GM21717 (cell line): Measurements from ENCODE around the gene ZNF587B.
A peak's percentile ranks its signal among the peaks of the same experiment; 100 is the strongest.
"Not testable (repeated sequence)": the region's sequence is repeated elsewhere in the genome, so short reads cannot be mapped to it uniquely, and the experiment has no call there.

Experiments
- ATAC-seq: cut with Tn5 transposase; IDR thresholded peaks from one replicate; pipeline ENCODE4 v1.9.1; 2021; ENCODE audit warnings: mild to moderate bottlenecking, moderate library complexity; ENCODE audit not compliant: unreplicated experiment

The ZNF587B gene

DNA sequence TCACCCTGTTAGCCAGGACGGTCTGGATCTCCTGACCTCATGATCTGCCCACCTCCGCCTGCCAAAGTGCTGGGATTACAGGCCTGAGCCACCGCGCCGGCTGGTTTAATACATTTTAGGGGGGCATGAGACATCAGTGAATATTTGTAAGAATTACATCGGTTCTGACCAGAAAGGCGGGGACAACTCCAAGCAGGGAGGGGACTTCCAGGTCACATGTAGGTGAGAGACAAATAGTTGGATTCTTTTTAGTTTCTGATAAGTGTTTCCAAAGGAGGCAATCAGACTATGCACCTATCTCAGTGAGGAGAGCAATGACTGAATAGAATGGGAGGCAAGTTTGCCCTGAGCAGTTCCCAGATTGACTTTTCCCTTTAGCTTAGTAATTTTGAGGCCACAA lies 11.7 kb upstream of the ZNF587B start:
- no peak for ATAC-seq

DNA sequence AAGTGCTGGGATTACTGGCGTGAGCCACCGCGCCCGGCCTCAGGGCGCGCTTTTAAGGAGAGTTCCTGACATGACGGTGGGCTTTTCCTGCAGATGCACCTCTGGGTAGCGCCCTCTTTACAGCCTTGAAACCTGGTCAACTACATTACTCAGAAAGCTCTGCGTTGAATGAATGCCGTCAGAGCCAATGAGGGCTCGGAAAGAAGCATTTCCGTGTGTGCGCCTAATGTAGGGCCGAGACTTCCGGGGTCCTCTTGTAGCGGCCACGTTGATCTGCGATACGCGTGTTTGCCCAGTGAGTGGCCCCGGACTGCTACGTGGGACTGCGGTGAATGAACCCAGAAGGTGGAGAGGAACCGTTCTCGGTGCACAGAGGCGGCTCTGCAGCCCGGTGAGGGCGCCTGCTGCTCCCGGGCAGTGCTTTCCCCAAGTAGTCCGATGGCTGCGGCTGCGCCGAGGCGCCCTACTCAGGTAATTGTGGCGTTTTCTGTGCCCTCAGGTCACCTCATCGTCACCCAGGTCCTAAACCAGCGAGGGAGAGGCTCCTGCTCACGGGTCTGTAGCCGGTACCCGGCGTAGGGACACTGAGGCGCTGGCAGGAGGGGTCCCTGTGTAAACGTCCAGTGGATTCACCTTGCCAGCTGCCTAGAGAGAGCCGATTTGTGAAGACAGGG lies 10.5 kb upstream of the ZNF587B start:
- peak; percentile 88 for ATAC-seq

DNA sequence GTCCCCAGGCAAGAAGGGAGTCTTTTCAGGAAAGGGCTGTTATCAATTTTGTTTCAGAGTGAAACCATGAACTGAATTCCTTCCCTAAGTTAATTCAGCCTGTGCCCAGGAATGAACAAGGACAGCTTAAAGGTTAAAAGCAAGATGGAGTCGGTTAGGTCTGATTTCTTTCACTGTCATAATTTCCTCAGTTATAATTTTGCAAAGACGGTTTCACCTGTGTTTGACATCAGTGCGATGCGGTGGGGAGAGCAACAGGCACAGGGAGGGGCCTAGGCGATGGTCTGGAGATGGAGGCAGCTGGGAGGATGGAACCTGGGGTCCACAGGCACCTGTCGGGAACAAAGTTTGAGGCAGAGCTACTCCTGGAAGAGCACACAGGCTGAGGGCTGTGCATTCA lies 9.5 kb upstream of the ZNF587B start:
- no peak for ATAC-seq

DNA sequence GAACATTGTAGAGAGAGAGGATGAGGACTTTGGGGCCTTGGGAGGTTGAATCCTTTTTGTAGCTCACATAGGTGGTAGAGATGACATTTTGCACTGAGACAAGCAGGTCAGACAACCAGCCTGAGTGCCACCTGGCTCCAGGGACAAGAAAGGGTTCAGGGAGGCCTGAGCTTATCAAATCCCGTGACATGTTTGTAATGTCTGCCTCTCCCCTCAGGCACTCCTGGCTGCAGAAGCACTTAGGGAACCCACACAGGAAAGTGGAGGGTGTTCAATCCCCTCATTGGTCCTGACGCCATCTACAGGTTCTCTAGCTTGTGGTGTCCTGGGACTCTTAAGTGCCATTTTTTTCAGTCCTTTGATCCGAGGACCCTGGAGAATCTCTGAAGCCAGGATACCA lies 9.0 kb upstream of the ZNF587B start:
- not testable (repeated sequence) for ATAC-seq

DNA sequence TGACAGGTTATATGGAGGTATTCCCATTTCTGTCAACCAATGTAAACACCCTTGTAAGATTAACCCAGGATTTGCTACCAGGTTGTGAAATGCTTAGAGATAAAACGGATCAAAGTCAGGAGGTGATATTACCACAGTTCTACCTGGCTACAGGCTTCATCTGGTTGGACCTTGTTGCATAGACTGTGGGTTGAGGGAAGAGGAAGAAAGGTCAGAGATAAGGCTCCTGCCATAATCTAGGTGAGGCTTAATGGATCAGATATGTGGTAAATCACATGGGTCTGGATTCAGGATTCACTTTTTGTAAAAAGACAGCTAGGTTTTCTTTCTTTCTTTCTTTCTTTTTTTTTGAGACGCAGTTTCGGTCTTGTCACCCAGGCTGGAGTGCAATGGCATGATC lies 8.6 kb upstream of the ZNF587B start:
- ATAC-seq, result not testable (repeated sequence)

DNA sequence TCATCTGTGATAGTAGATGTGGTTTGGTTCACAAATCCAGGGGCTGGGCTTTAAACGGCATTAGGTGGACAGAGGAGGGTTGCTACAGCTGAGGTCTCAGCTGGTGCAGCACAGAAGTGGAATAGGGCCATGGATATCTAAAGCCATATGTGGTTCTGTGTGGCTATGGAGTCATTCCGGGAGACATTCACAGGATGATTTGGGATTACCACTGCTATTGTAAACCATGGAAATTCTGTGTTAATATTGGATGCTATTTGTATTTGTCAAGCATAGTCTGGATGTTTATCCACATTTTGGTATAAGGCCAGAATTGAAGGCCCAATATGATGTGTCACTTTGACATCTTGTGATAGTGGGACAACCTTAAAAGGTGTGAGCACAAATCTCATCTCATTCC lies 6.9 kb upstream of the ZNF587B start:
- ATAC-seq, result not testable (repeated sequence)

DNA sequence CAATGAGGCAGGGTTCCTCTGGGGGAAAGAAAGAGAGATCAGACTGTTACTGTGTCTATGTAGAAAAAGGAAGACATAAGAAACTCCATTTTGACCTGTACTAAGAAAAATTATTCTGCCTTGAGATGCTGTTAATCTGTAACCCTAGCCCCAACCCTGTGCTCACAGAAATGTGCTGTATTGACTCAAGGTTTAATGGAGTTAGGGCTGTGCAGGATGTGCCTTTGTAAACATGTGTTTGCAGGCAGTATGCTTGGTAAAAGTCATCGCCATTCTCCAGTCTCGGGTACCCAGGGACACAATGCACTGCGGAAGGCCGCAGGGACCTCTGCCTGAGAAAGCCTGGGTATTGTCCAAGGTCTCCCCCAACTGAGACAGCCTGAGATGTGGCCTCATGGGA lies 6.5 kb upstream of the ZNF587B start:
- not testable (repeated sequence) for ATAC-seq

DNA sequence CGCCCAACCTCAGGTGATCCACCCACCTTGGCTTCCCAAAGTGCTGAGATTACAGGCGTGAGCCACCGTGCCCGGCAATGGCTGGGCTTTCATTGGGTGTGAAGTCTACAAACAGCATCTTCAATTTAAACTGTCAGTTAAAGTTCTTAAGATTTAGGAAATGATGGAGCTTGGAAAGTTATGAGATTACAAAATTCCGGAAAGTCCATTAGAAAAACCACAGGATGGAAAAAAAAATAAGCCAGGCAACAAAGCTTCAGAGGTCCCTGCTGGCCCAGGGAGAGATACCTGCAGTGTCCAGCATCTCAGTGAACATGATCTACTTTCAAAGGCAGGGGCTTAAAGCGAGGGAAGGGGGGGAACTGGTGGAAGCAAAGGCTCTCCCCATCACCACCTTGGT lies 4.6 kb upstream of the ZNF587B start:
- no peak for ATAC-seq

DNA sequence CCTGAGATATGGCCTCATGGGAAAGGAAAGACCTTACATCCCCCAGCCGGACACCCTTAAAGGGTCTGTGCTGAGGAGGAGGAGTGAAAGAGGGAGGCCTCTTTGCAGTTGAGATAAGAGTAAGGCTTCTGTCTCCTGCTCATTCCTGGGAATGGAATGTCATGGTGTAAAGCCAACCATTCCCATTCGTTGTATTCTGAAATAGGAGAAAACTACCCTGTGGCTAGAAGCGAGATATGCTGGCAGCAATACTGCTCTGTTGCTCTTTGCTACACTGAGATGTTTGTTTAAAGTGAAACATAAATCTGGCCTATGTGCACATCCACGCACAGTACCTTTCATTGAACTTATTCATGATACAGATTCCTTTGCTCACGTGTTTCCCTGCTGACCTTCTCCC lies 783 bp upstream of the ZNF587B start:
- no peak for ATAC-seq

DNA sequence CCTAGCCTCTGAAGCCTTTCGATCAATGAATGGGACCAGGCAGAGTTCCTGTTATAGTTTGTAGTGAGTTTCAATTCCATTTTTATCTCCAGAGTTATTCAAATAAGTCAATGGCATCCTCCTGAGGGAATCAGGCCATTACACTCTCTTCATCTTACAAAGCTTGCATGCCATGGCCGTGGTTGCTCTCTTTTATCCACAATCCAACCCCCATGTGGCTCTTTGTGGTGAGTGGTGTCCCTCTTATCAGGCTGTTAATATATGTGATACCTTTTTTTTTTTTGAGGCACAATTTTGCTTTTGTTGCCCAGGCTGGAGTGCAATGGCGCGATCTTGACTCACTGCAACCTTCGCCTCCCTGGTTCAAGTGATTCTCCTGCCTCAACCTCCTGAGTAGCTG lies 6.9 kb downstream of the ZNF587B start:
- not testable (repeated sequence) for ATAC-seq

DNA sequence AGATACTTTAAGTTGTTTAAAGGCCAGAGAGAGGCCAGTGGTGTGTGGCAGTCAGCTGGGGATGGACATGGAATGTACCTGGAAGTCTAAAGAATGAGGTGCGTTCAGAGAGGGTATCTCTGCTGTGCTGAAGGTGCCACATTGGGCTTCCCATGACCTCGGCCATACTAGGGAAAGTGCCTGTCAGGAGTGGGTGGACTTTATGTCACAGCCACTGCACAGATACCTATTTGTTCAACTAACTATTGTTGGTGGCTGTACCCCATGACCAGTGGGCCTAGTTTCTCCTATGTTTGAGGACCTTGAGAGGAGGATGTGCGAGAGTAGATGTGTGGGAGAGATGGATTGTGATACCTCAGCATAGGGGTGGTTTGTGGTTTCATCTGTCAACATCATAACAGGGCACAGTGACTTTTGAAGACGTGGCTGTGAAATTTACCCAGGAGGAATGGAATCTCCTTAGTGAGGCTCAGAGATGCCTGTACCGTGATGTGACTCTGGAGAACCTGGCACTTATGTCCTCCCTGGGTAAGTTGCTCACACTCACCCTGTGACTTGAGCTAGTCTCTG lies 8.6 kb downstream of the ZNF587B start:
- ATAC-seq, result not testable (repeated sequence)

DNA sequence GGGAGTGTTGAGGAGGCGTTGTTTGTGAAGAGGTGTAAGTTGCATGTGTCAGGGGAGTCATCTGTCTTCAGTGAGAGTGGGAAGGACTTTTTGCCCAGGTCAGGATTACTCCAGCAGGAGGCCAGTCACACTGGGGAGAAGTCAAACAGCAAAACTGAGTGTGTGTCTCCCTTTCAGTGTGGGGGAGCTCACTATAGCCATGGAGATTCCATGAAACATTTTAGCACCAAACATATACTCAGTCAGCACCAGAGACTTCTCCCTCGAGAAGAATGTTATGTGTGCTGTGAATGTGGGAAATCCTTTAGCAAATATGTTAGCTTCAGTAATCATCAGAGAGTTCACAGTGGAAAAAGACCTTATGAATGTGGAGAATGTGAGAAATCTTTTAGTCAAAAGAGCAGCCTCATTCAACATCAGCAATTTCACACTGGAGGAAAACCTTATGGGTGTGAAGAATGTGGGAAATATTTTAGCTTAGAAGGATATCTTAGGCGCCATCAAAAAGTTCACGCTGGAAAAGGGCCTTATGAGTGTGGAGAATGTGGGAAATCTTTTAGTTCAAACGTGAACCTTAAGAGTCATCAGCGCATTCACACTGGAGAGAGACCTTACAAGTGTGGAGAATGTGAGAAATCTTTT lies 11.1 kb downstream of the ZNF587B start:
- no peak for ATAC-seq

DNA sequence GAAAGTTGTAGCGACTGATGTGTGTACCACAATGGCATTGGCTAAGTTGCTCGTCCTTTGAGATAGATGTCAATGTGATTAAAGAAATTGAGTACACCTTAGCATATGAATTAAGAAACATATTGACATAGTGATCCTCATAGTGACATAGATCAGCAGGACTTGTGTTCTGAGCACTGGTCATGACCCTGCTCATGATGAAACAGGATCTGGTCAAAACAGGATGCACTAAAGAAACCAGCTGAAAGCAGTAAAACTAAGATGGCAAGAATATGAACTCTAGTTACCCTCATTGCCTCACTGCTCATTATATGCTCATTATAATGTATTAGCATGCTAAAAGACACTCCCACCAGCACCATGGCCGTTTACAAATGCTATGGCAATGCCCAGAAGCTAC lies 17.1 kb downstream of the ZNF587B start:
- ATAC-seq, result not testable (repeated sequence)

DNA sequence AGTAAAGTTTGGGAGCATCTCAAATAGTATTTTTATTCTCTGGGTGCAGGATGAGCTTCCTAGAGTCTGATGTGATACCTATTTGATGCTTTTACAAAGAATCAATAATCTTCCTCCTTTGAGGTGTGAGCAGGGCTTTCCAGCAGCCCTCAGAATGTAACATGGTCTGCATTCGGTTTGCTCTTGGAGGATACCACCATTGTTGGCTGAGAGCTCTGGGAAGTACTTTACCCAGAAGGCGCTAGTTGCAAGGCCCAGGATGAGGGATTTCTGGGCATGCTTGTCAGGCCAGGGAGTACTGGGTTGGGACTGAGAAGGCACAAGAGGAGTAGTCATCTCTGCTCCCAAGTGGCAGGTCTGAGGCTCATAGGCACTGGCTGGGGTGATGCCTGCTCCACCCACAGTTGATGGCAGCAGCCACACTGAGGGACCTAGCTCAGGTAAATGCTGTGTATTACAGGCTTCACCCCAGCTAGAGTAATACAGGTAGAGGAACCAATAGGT lies 19.1 kb downstream of the ZNF587B start:
- not testable (repeated sequence) for ATAC-seq

DNA sequence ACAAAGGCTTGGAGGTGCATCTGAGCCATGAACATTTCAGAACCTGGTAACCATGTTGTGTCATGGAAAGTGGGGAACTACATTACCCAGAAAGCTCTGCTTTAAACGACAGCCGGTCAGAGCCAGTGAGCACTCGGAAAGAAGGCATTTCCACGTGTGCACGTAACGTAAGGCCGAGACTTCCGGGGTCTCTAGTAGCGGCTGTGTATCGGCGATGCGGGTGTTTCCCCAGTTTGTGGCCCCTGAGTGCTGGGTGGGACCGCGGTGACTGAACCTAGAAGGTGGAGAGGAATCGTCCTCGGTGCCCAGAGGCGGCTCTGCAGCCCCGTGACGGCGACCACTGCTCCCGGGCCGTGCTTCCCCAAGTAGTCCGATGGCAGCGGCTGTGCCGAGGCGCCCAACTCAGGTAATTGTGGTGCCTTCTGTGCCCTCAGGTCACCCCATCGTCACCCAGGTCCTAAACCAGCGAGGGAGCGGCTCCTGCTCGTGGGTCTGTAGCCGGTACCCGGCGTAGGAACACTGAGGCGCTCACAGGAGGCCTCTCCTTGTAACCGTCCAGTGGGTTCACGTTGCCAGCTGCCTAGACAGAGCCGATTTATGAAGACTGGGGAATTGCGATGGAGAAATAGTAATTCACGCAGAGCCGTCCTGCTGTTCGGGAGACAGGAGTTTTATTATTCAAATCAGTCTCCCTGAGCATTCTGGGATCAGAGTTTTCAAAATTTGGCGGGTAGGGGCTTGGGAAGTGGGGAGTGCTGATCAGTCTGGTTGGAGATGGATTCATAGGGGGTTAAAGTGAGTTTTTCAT lies 19.8 kb downstream of the ZNF587B start, which contains the start of gene ZNF587:
Gene ZNF587, plus strand, starts transcription at position 194 of the 808 bp plus-strand sequence. Its CDS starts 180 bp downstream, at position 374.
- ATAC-seq, result peak; percentile 89

DNA sequence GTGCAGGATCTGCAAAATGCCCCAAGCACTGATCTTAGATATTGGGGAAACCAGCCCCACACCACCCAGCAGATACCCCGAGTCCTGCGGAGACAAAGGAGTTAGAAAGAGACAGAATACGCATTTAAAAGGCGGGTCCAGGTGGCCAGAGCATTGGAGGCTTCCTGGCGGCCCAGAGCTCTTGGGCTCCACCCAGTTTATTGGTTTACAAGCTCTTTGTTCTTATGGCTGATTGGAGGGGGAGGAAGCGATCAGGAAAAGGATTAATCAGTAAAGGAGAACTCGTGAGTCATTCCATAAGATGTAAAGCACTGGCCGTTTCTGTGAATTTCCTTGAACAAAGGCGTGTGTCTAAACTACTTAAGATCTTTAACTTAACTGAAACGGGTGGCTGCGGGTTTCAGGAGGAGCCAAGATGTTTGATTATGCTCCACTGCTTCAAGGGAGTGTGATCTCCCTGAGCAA lies 20.5 kb downstream of the ZNF587B start:
- peak; percentile 5 for ATAC-seq

DNA sequence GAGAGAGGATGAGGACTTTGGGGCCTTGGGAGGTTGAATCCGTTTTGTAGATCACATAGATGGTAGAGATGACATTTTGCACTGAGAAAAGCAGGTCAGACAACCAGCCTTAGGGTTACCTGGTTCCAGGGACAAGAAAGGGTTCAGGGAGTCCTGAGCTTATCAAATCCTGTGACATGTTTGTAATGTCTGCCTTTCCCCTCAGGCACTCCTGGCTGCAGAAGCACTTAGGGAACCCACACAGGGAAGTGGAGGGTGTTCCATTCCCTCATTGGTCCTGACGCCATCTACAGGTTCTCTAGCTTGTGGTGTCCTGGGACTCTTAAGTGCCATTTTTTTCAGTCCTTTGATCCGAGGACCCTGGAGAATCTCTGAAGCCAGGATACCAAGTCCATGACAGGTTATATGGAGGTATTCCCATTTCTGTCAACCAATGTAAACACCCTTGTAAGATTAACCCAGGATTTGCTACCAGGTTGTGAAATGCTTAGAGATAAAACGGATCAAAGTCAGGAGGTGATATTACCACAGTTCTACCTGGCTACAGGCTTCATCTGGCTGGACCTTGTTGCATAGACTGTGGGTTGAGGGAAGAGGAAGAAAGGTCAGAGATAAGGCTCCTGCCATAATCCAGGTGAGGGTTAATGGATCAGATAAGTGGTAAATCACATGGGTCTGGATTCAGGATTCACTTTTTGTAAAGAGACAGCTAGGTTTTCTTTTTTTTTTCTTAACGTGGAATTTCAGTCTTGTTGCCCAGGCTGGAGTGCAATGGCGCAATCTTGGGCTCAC lies 21.9 kb downstream of the ZNF587B start:
- ATAC-seq, result not testable (repeated sequence)

DNA sequence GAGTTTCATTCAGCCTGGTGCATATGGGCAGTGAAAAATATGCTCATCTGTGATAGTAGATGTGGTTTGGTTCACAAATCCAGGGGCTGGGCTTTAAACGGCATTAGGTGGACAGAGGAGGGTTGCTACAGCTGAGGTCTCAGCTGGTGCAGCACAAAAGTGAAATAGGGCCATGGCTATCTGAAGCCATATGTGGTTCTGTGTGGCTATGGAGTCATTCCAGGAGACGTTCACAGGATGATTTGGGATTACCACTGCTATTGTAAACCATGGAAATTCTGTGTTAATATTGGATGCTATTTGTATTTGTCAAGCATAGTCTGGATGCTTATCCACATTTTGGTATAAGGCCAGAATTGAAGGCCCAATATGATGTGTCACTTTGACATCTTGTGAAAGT lies 24.0 kb downstream of the ZNF587B start:
- not testable (repeated sequence) for ATAC-seq

DNA sequence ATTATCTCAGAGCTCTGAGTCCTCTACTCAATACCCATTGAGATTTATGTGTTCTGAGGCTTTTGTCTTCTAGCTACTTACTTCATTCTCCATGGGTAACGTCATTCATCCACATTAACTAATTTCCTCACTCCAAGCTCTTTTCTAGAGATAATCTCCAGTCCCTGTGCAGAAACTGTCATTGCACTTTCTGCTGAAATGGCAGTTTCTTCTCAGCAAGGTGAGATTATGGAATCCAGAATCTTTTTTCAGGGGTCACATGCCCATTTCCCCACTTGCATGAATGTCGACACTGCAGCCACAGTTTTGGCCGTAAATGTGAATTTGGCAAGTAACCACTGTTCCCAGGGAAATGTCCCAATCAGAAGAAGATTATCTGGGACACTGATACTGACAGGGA lies 32.3 kb downstream of the ZNF587B start:
- ATAC-seq, result not testable (repeated sequence)

DNA sequence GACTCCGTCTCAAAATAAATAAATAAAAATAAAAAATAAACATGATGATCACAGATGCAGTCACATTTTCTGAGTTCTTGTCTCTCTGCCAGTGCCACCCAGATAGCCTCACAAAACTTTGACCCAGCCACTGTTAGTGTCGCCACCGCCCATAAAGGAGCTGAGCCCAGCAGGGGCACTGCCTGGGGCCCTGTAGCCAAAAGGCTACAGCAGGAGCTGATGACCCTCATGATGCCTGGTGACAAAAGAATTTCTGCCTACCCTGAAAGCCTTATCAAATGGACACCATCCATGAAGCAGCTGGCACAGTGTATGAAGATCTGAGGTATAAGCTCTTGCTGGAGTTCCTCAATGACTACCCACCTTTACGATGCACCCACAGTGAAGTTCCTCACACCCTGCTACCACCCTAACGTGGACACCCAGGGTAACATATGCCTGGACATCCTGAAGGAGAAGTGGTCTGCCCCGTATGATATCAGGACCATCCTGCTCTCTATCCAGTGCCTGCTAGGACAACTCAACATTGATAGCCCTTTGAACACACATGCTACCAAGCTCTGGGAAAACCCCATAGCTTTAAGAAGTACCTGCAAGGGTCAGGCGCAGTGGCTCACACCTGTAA lies 37.9 kb downstream of the ZNF587B start:
- ATAC-seq, result no peak
